ENCODE results near the gene ADM. TPM values are rescaled to one million over a fixed set of nuclear protein-coding genes. Genes with fewer than 3 reads are reported as not detected.

Gene ADM
- total RNA-seq, 2 experiments from 2014 or later = 1.5 to 1.8 TPM

GRCh38 chr11:10326012-10326964 lies 21.4 kb downstream of the ADM start:
- intact Hi-C loops (cut with DNase I, micrococcal nuclease) = loop anchor here in 1 of 2 experiments (10.0 kb wide), 1 partner anchor 351 kb away; no protein-coding TSS in a partner anchor
- peaks cover 3% of the 10 kb centered on the region for H3K4me1 ChIP-seq (ENCODE audit: insufficient read depth, low read length)
- Mint-ChIP-seq H3K27ac (no peak overlapping the region), H3K36me3 (ENCODE audit: low read depth) (no peaks in the 10 kb centered on the region), H3K27me3 (peaks cover 4% of the 10 kb centered on the region), H3K4me1 (ENCODE audit: low read depth) (no peaks in the 10 kb centered on the region), H3K4me3 (no peak overlapping the region), H3K9me3 (no peaks in the 10 kb centered on the region)
- no peak overlapping the region for H3K27ac ChIP-seq (ENCODE audit: low read depth in 1 of 2, low read length in 2 of 2)
- no peak for ATAC-seq (ENCODE audit: poor library complexity)
- no peak overlapping the region for H3K4me3 ChIP-seq (ENCODE audit: low read length)
- CTCF ChIA-PET = interaction anchor here (1.0 to 2.4 kb wide), 3 partner anchors 18 to 791 kb away, joined by 3 to 5 read pairs (median 3); no protein-coding TSS in a partner anchor
- POLR2A ChIA-PET = no interaction called here
- no peak for TF ChIP-seq CTCF (IDR thresholded peaks at IDR 0.05)
- H3K9me3 ChIP-seq (ENCODE audit: control insufficient read depth in 1 of 2, insufficient read depth in 1 of 2, low read length in 2 of 2) = no peaks in the 10 kb centered on the region
- H3K36me3 ChIP-seq (ENCODE audit: insufficient read depth, low read length) = no peaks in the 10 kb centered on the region
- DNase-seq = no peak
- H3K27me3 ChIP-seq (ENCODE audit: control insufficient read depth in 1 of 2, insufficient read depth in 2 of 2, low read length in 2 of 2) = no peaks in the 10 kb centered on the region

- no peaks in the 10 kb centered on the region for H3K36me3 Mint-ChIP-seq (ENCODE audit: low read depth)
- no peak overlapping the region for H3K4me3 ChIP-seq (ENCODE audit: low read length)
- peaks cover 4% of the 10 kb centered on the region for H3K27me3 Mint-ChIP-seq
- no peak overlapping the region for H3K27ac Mint-ChIP-seq
- H3K9me3 Mint-ChIP-seq = no peaks in the 10 kb centered on the region
- ChIA-PET CTCF (no interaction called here), POLR2A (no interaction called here)
- no peak overlapping the region for H3K4me3 Mint-ChIP-seq
- no peak overlapping the region for H3K27ac ChIP-seq (ENCODE audit: low read depth in 1 of 2, low read length in 2 of 2)
- no peak for ATAC-seq (ENCODE audit: poor library complexity)
- no peaks in the 10 kb centered on the region for H3K9me3 ChIP-seq (ENCODE audit: control insufficient read depth in 1 of 2, insufficient read depth in 1 of 2, low read length in 2 of 2)
- no peaks in the 10 kb centered on the region for H3K36me3 ChIP-seq (ENCODE audit: insufficient read depth, low read length)
- peaks cover 3% of the 10 kb centered on the region for H3K4me1 ChIP-seq (ENCODE audit: insufficient read depth, low read length)
- no peak for DNase-seq
- TF ChIP-seq CTCF (IDR thresholded peaks at IDR 0.05) = no peak
- no peaks in the 10 kb centered on the region for H3K4me1 Mint-ChIP-seq (ENCODE audit: low read depth)
- H3K27me3 ChIP-seq (ENCODE audit: control insufficient read depth in 1 of 2, insufficient read depth in 2 of 2, low read length in 2 of 2) = no peaks in the 10 kb centered on the region
- intact Hi-C loops (cut with DNase I, micrococcal nuclease) = loop anchor here in 1 of 2 experiments (10.0 kb wide), 1 partner anchor 352 kb away; no protein-coding TSS in a partner anchor
Observed at GRCh38 chr11:10327254-10327653, 22.4 kb downstream of the ADM start.

DNA sequence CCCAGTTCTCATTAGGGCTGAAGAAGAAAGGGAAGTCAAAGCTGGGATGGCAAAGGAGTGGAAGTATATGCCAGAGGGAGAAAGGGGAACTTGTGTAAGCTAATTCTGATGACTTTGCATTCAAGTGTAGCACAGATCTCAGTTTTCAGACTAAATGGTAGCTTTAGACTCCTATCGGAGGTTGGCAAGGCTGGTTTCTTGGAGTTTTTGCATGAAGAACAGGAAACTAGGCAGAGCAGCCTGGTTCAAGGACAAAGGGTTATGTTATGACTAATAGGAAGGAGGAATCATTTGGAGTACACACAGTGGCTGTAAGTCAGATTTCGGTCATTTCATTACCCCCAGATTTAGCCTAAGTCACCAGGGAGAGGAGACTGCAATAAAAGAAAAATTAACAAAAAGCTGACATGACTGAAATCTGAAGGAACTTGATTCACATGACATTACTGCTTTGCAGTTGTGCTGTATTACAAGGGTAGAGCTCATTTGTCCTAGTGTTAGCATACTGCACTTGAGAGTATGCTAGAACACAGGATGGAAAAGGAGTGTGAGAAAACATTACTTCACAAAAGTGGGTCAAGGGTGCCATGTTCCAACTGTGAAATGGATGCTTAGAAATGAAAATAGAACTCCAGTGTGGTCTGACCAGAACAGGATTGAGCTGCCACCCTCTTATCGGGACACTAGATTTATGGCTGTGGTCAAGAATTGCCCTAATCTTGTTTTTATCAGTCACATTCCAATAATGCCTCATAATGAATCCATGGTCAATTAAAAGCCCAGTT lies 23.6 kb downstream of the ADM start:
- no peaks in the 10 kb centered on the region for H3K4me1 Mint-ChIP-seq (ENCODE audit: low read depth)
- no peaks in the 10 kb centered on the region for H3K27me3 ChIP-seq (ENCODE audit: control insufficient read depth in 1 of 2, insufficient read depth in 2 of 2, low read length in 2 of 2)
- no peaks in the 10 kb centered on the region for H3K9me3 Mint-ChIP-seq
- ChIA-PET POLR2A (no interaction called here), CTCF (no interaction called here)
- intact Hi-C loops (cut with DNase I, micrococcal nuclease) = loop anchor here in 1 of 2 experiments (10.0 kb wide), 1 partner anchor 354 kb away; no protein-coding TSS in a partner anchor
- H3K4me1 ChIP-seq (ENCODE audit: insufficient read depth, low read length) = no peaks in the 10 kb centered on the region
- no peaks in the 10 kb centered on the region for H3K36me3 Mint-ChIP-seq (ENCODE audit: low read depth)
- no peaks in the 10 kb centered on the region for H3K9me3 ChIP-seq (ENCODE audit: control insufficient read depth in 1 of 2, insufficient read depth in 1 of 2, low read length in 2 of 2)
- no peaks in the 10 kb centered on the region for H3K36me3 ChIP-seq (ENCODE audit: insufficient read depth, low read length)
- H3K27me3 Mint-ChIP-seq = peaks cover 4% of the 10 kb centered on the region
- no peak overlapping the region for H3K4me3 ChIP-seq (ENCODE audit: low read length)
- no peak for TF ChIP-seq CTCF (IDR thresholded peaks at IDR 0.05)
- no peak for ATAC-seq (ENCODE audit: poor library complexity)
- peak in 1 of 14 experiments; percentile 27 for DNase-seq
- no peak overlapping the region for H3K27ac ChIP-seq (ENCODE audit: low read depth in 1 of 2, low read length in 2 of 2)
- no peak overlapping the region for H3K4me3 Mint-ChIP-seq
- no peak overlapping the region for H3K27ac Mint-ChIP-seq
